ENCODE data around the gene GARIN1A.

DNA sequence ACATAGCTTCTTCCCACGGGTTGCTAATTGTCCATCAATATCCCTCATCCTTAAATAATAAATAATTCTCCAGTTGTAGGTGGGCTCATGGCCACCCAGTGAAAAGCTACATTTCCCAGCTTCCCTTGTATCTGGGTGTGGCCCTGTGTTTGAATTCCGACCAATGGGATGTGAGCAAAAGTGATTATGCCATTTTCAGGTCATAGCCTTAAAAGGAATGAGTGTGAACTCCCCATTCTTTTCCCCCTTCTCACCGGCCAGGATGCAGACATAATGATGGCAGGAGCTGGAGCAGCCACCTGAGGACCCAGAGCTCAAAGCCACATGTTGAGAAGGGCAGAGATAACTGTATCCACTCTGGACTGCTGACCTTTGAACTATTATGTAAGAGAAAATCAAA is 36.7 kb downstream of the GARIN1A start:
- TF ChIP-seq, protein P1, sequence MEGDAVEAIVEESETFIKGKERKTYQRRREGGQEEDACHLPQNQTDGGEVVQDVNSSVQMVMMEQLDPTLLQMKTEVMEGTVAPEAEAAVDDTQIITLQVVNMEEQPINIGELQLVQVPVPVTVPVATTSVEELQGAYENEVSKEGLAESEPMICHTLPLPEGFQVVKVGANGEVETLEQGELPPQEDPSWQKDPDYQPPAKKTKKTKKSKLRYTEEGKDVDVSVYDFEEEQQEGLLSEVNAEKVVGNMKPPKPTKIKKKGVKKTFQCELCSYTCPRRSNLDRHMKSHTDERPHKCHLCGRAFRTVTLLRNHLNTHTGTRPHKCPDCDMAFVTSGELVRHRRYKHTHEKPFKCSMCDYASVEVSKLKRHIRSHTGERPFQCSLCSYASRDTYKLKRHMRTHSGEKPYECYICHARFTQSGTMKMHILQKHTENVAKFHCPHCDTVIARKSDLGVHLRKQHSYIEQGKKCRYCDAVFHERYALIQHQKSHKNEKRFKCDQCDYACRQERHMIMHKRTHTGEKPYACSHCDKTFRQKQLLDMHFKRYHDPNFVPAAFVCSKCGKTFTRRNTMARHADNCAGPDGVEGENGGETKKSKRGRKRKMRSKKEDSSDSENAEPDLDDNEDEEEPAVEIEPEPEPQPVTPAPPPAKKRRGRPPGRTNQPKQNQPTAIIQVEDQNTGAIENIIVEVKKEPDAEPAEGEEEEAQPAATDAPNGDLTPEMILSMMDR (conservative IDR thresholded peaks at IDR 0.05; ENCODE audit: low read length) = no peak
- TF ChIP-seq EZH2phosphoT487 (IDR thresholded peaks at IDR 0.05; ENCODE audit: borderline replicate concordance, low read depth, low read length) = no peak

All from OCI-LY7 (cell line).